Measurements from ENCODE around the gene GFY.

DNA sequence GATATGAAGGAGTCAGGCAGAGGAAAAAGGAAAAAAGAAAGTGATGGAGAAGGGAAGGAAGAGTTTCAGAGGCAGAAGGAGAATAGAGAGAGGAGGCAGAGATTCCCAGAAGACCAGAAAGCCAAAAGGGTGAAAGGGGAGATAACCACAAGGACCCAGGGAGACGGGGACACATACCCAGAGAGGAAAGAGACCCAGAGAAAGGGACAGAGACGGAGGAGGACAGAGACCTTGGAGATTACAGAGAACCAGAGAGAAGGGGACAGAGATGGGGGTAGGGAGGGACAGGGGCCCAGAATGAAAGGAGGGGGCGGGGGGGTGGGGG lies 3.3 kb upstream of the GFY start:
- TF ChIP-seq POLR2A (IDR thresholded peaks at IDR 0.05; ENCODE audit: low read depth, low read length) (no peak), EZH2 (IDR thresholded peaks at IDR 0.05; ENCODE audit: borderline replicate concordance, low read depth, low read length, severe bottlenecking) (no peak), JUN (IDR thresholded peaks at IDR 0.05; ENCODE audit: borderline replicate concordance, insufficient read depth, insufficient read length, low read depth) (no peak), POLR2AphosphoS5 (IDR thresholded peaks at IDR 0.05; ENCODE audit: insufficient read depth, low read depth, low read length) (no peak)
- TF ChIP-seq, protein P1, sequence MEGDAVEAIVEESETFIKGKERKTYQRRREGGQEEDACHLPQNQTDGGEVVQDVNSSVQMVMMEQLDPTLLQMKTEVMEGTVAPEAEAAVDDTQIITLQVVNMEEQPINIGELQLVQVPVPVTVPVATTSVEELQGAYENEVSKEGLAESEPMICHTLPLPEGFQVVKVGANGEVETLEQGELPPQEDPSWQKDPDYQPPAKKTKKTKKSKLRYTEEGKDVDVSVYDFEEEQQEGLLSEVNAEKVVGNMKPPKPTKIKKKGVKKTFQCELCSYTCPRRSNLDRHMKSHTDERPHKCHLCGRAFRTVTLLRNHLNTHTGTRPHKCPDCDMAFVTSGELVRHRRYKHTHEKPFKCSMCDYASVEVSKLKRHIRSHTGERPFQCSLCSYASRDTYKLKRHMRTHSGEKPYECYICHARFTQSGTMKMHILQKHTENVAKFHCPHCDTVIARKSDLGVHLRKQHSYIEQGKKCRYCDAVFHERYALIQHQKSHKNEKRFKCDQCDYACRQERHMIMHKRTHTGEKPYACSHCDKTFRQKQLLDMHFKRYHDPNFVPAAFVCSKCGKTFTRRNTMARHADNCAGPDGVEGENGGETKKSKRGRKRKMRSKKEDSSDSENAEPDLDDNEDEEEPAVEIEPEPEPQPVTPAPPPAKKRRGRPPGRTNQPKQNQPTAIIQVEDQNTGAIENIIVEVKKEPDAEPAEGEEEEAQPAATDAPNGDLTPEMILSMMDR (IDR thresholded peaks at IDR 0.05; ENCODE audit: extremely low read depth in 1 of 2, insufficient read depth in 1 of 2, low read depth in 1 of 2, low read length in 2 of 2): no peak

Measured in endothelial cell of umbilical vein (primary cell).